Mesodermal cell (in vitro differentiated cells): ENCODE data around the gene FLNC.

Source experiments
- H3K27ac ChIP-seq: 2 replicates; pipeline ENCODE4 v1.7.0; 2013; ENCODE audit warnings: mild to moderate bottlenecking, low read depth, low read length, moderate library complexity; ENCODE audit not compliant: severe bottlenecking
- H3K36me3 ChIP-seq: 2 replicates; pipeline ENCODE4 v1.7.1; 2013; ENCODE audit warnings: mild to moderate bottlenecking, low read length, moderate library complexity; ENCODE audit not compliant: control insufficient read depth, insufficient read depth
- H3K4me1 ChIP-seq: one replicate; pipeline ENCODE4 v1.7.1; 2013; ENCODE audit warnings: mild to moderate bottlenecking, low read length; ENCODE audit not compliant: insufficient read depth, control insufficient read depth, poor library complexity, severe bottlenecking
- H3K4me3 ChIP-seq: 2 replicates; pipeline ENCODE4 v1.7.0; 2013; ENCODE audit warnings: low read length, control low read depth, mild to moderate bottlenecking; ENCODE audit not compliant: insufficient read depth, poor library complexity, severe bottlenecking; ENCODE audit errors: extremely low read depth
- H3K9me3 ChIP-seq: 2 replicates; pipeline ENCODE4 v1.7.1; 2013; ENCODE audit warnings: mild to moderate bottlenecking, low read length, moderate library complexity; ENCODE audit not compliant: control insufficient read depth
- WGBS, 2 experiments: methylation state at CpG; one replicate each; pipeline ENCODE4 v1.1.5; 2013; ENCODE audit warnings: missing lambda C conversion rate in 2 of 2; ENCODE audit not compliant: insufficient coverage in 2 of 2; 5-methylcytosine and 5-hydroxymethylcytosine counted together

The FLNC gene

DNA sequence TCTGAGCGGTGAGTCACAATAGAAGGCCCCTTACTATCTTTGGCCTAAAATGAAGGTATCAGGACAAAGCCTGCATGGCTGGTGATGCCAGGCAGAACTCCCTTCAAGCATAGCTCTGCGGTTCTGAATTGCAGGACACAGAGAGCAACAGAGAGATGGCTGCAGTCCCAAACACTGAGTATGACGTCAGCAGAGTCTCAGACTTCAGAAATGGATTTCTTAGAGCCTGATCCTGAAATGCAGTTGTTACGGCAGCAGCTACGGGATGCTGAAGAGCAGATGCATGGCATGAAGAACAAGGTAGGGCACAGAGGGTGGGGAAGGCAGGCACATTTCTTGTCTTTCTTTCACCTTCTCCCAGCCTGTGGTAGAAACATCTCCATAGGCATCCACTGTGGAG lies 25.0 kb upstream of the FLNC start:
- peaks cover 6% of the 10 kb centered on the region for H3K4me1 ChIP-seq
- peaks cover 78% of the 10 kb centered on the region for H3K36me3 ChIP-seq
- no peak overlapping the region for H3K4me3 ChIP-seq
- no peaks in the 10 kb centered on the region for H3K9me3 ChIP-seq
- no peak overlapping the region for H3K27ac ChIP-seq
- 92 to 95% methylated on average over 5 of the region's 5 CpGs for WGBS, 2 experiments

DNA sequence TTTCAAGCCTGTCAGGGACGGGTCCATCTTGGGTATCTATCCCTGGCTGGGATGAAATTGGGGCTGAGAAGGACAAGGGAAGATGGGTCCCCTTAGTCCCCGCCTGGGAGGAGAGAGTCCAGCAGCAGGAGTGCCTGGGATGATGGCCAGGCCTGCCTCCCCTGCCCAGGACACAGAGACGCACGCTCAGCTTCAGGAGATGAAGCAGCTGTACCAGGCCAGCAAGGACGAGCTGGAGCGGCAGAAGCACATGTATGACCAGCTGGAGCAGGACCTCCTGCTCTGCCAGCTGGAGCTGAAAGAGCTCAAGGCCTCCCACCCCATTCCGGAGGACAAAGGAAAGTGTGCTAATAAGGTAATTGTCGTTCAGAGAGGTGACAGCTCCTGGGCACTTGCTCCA lies 23.0 kb upstream of the FLNC start:
- Histone ChIP-seq H3K4me3 (no peak overlapping the region), H3K27ac (no peak overlapping the region), H3K36me3 (peaks cover 77% of the 10 kb centered on the region), H3K9me3 (no peaks in the 10 kb centered on the region), H3K4me1 (peaks cover 6% of the 10 kb centered on the region)
- WGBS, 2 experiments, result 92 to 97% methylated on average over 8 of the region's 8 CpGs

DNA sequence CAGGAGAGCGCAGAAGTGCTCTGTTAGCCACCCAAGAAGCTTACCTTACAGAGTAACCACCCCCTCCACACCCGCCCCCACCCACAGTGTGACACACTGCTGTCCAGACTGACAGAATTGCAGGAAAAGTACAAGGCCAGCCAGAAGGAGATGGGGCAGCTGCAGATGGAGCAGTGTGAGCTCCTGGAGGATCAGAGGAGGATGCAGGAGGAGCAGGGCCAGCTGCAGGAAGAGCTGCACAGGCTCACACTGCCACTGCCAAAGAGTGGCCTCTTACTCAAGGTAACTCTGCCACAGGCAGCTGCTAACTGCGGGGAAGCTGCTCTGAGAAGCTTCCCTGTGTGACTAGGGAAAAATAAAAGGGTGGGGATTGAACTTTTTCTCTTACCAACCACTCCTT lies 20.8 kb upstream of the FLNC start:
- no peak overlapping the region for H3K27ac ChIP-seq
- WGBS, 2 experiments, result 71% methylated on average over 1 of the region's 3 CpGs; no CpG with 5 or more reads in 1 of the 2 experiments
- H3K4me3 ChIP-seq, result no peak overlapping the region
- peaks cover 74% of the 10 kb centered on the region for H3K36me3 ChIP-seq
- H3K4me1 ChIP-seq, result peaks cover 8% of the 10 kb centered on the region
- H3K9me3 ChIP-seq, result no peaks in the 10 kb centered on the region

DNA sequence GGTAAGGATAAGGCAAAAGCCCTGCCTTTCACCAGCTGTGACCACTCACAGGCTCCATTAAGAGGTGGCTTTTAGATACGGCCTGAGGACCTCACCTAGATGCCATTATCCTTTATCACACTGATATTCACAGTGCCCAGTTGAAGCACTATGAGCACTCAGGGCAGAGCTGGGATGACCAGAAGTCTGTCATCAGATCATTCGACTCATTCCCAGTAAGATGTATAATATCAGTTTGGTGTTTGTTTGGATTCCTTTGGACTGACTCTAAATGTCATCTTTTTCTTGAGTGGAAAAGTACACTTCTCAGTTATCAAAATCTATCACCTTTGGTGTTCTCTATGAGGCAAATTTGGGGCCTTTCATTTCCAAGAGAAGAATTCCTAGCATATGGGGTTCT lies 19.7 kb upstream of the FLNC start:
- peaks cover 63% of the 10 kb centered on the region for H3K36me3 ChIP-seq
- no peaks in the 10 kb centered on the region for H3K9me3 ChIP-seq
- peaks cover 3% of the 10 kb centered on the region for H3K4me1 ChIP-seq
- H3K27ac ChIP-seq, result no peak overlapping the region
- no peak overlapping the region for H3K4me3 ChIP-seq
- 86% methylated on average over 1 of the region's 2 CpGs; no CpG with 5 or more reads in 1 of the 2 experiments for WGBS, 2 experiments

DNA sequence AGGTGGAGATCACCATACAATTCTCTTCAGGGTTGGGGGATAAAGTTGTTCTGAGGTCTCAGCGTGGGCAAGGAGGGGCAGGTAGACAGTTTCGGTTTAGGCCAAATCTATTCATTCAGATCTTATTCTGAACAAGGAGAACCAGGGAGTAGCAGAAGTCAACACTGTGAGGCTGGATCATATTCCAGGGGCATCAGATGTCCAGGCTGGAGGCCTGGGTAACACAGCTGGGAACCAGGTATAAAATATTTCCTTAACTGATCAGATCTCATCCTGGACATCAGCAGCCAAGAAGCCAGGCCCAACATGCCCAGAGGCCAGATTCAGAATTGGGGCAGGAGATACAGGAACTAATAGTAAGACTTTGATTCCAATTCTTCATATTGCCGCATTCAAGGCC lies 19.2 kb upstream of the FLNC start:
- H3K4me3 ChIP-seq, result no peak overlapping the region
- H3K4me1 ChIP-seq, result peaks cover 3% of the 10 kb centered on the region
- no peak overlapping the region for H3K27ac ChIP-seq
- 100% methylated on average over 2 of the region's 3 CpGs for WGBS, 2 experiments
- H3K9me3 ChIP-seq, result no peaks in the 10 kb centered on the region
- peaks cover 58% of the 10 kb centered on the region for H3K36me3 ChIP-seq

DNA sequence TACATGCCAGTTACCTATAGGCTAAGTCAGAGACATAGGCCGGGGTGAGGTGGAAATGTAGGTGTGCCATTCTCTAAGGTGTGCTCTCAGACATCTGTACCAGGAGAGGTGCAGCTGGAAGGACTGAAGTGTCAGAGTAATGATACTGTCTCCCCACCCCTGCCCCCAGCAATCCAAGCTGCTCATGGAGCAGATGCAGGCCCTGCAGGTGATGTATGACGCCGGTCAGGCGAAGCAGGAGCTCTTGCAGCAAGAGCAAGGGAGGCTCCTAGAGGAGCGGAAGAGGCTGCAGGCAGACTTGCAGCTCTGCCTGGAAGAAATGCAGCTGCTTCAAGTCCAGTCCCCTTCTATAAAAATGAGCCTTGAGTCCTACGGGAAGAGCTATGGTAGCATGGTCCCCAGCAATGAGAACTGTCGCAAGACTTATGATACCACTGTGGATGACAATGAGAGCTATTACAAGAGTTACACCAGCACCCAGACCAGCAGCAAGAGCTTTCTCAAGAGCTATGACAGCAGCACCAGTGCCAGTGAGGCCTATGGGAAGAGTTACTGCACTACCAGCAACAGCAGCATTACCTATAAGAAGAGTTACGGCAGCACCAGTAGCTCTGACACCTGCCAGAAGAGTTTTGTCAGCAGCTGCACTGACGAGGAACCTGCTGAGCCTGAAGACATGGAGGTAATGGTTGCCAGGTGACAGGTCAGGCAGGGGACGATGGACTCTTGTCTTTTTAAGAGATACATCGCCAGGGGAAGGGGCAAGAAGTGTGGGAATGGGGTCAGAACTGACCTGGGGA lies 18.4 kb upstream of the FLNC start:
- Histone ChIP-seq H3K4me3 (no peak overlapping the region), H3K27ac (no peak overlapping the region), H3K4me1 (peaks cover 3% of the 10 kb centered on the region), H3K36me3 (peaks cover 50% of the 10 kb centered on the region), H3K9me3 (no peaks in the 10 kb centered on the region)
- WGBS, 2 experiments, result 83 to 88% methylated on average over 10 of the region's 11 CpGs

DNA sequence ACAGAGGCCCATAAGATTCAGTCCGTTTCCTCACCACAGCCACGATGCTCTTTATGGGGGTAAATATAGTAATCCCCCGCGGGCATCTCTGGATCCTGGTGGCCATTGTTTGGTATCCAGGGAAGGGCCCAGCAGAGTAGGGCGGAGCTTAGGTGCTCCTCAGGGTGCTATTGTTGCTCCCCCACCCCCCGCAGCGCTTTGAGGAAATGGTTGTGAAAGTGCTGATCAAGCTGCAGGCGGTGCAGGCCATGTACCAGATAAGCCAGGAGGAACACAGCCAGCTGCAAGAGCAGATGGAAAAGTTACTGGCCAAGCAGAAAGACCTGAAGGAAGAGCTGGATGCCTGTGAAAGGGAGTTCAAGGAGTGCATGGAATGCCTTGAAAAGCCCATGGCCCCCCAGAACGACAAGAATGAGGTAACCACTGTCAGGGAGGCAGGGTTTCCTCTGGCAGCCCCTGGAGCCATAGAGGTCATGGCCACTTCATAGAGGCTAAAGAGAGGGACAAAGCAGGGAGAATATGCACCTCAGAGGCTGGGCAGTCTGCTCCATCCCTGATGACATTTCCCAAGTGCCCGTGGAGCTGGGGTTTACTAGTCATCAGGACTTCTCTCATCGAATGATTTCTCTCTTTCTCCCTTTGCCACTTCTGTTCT lies 17.6 kb upstream of the FLNC start:
- Histone ChIP-seq H3K27ac (no peak overlapping the region), H3K4me1 (peaks cover 3% of the 10 kb centered on the region), H3K4me3 (no peak overlapping the region), H3K36me3 (peaks cover 43% of the 10 kb centered on the region), H3K9me3 (no peaks in the 10 kb centered on the region)
- WGBS, 2 experiments, result 68 to 74% methylated on average over 6 to 7 of the region's 11 CpGs

DNA sequence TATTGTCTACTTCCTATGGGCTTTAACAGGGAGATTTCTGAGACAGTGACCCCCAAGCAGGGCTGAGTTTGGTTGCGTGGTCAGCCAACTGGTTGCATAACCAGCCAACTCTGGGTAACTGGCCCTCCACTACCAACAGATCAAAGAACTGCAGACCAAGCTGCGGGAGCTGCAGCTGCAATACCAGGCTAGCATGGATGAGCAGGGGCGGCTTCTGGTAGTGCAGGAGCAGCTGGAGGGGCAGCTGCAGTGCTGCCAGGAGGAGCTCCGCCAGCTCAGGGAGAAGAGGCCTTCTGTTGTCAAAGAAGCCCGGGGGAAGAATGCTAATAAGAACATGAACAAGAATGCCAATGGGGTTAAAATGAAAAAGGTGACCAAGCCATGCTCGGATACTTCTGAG lies 15.7 kb upstream of the FLNC start:
- WGBS, 2 experiments, result 92 to 94% methylated on average over 6 of the region's 6 CpGs

DNA sequence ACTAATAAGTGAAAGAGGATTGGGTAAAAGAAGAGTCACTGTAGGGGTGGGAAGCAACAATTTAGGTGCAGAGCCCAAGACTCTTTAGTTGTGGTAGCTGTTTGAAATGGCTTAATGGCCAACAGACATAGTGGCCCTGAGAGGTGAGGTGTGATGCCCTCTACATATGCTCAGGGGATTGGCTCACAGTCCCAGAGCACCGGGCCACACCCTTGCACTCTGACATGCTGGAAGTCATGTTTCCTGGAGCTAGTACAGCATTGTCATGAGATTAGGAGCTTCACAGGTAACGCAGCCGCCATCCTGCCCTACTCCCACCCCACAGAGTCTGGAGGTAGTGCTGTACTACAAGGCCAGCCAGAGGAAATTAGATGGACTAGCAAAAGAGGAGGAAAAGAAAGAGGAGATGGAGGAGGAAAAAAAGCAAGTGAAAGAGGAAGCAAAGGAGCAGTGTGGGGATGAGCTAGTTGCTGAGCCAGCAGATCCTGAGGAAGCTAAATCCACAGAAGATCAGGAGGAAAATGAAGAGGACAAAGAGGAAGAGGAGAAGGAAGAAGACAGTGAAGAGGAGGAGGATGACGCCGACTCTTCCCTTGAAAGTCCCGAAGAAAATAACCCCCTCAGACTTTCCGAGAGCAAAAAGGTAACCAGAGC lies 14.8 kb upstream of the FLNC start:
- H3K36me3 ChIP-seq, result peaks cover 17% of the 10 kb centered on the region
- H3K27ac ChIP-seq, result no peak overlapping the region
- peaks cover 11% of the 10 kb centered on the region for H3K4me1 ChIP-seq
- H3K9me3 ChIP-seq, result no peaks in the 10 kb centered on the region
- WGBS, 2 experiments, result 97 to 98% methylated on average over 4 to 5 of the region's 7 CpGs
- H3K4me3 ChIP-seq, result no peak overlapping the region

More for the DNA sequence above, 15.7 kb upstream of the FLNC start:
- no peak overlapping the region for H3K27ac ChIP-seq
- H3K36me3 ChIP-seq, result peaks cover 26% of the 10 kb centered on the region
- H3K4me1 ChIP-seq, result peaks cover 11% of the 10 kb centered on the region
- no peak overlapping the region for H3K4me3 ChIP-seq
- H3K9me3 ChIP-seq, result no peaks in the 10 kb centered on the region

DNA sequence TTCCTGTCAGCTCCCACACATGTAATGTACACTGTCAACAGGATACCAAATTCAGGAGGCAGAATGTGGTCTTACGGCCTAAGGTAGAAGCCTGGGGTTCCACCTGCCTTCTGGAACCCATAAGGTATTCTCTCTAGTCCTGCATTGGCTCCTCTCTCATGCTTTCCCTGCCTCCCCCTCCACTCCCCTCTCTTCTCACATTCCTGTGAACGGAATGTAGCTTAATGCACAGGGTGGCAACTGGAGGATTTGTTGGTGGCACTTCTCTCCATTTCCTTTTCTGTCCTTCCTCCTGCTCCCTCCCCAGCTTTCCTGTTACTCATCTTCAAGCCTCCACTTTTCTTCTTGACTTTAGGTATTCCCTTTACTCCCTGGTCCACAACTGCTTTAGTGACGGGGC lies 11.5 kb upstream of the FLNC start:
- no peak overlapping the region for H3K4me3 ChIP-seq
- H3K36me3 ChIP-seq, result no peaks in the 10 kb centered on the region
- H3K9me3 ChIP-seq, result no peaks in the 10 kb centered on the region
- peaks cover 8% of the 10 kb centered on the region for H3K4me1 ChIP-seq
- no peak overlapping the region for H3K27ac ChIP-seq
- 63 to 71% methylated on average over 2 to 3 of the region's 3 CpGs for WGBS, 2 experiments
